ENCODE data around the gene ETS2. TPM values are rescaled to one million over a fixed set of nuclear protein-coding genes. Genes with fewer than 3 reads are reported as not detected.

ETS2 gene
- total and polyA plus RNA-seq, 2 of the 4 experiments (the other 2 are of a cell fraction), result 21.3 to 21.7 TPM

DNA sequence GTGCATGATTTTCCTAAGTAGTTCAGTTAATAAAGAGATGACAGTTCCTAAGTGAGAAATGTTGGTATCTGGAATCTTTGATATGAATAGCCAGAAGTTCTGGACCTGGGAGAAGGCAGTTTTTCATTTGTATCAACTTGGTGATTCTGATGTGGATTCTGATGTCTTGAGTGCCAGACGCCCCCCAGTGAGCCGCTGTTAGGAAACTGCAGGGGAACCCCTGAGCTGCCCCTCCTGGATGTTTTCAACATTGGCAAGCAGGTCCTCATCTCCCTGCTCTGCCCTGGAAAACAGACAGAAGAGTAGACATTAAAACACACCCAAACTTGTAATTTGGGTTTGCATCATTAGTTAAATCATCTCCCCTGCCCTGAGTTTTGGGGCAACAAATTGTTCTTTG is 7.4 kb downstream of the ETS2 start:
- no peak overlapping the region for H2BK5ac ChIP-seq (ENCODE audit: low read depth, low read length, poor library complexity, severe bottlenecking)
- no peak overlapping the region for H4K91ac ChIP-seq (ENCODE audit: insufficient read depth, low read depth, low read length)
- peaks cover 19% of the 10 kb centered on the region for H3K9me1 ChIP-seq (ENCODE audit: insufficient read depth, low read length)
- no peak overlapping the region for H3K18ac ChIP-seq (ENCODE audit: low read depth, low read length)
- in situ Hi-C loops (cut with MboI; ENCODE audit: low sequenced_read_pairs) (no loop called here), dilution Hi-C loops (cut with HindIII; ENCODE audit: low sequenced_read_pairs, unreplicated experiment) (no loop called here), intact Hi-C loops (cut with micrococcal nuclease) (no loop called here)
- H2AK5ac ChIP-seq (ENCODE audit: low read depth, low read length), result no peak overlapping the region
- H2BK120ac ChIP-seq (ENCODE audit: low read depth, low read length), result no peak overlapping the region
- peaks cover 66% of the 10 kb centered on the region for H4K20me1 ChIP-seq (ENCODE audit: insufficient read depth, low read length)
- no peak overlapping the region for H2BK20ac ChIP-seq (ENCODE audit: low read depth, low read length)
- H3K27me3 ChIP-seq (ENCODE audit: control insufficient read depth, insufficient read depth, low read length), result no peaks in the 10 kb centered on the region
- H3K36me3 ChIP-seq (ENCODE audit: control insufficient read depth, insufficient read depth, low read length), result peaks cover 69% of the 10 kb centered on the region
- BruUV-seq (replicated peaks), result no TSS peak
- H4K8ac ChIP-seq (ENCODE audit: low read depth in 2 of 2, low read length in 2 of 2), result no peak overlapping the region
- H3K27ac ChIP-seq (ENCODE audit: insufficient read depth, low read length), result no peak overlapping the region
- H2AK9ac ChIP-seq (replicated peaks; ENCODE audit: low read depth, low read length, poor library complexity), result no peak overlapping the region
- no peak overlapping the region for H2AFZ ChIP-seq (replicated peaks; ENCODE audit: low read length, poor library complexity)
- H3K4me2 ChIP-seq (ENCODE audit: low read depth, low read length), result no peak overlapping the region
- no peak overlapping the region for H3K4me3 ChIP-seq (ENCODE audit: insufficient read depth, low read depth, low read length)
- DNase-seq (no peak), ATAC-seq (ENCODE audit: low read depth) (no peak)
- ChIA-PET POLR2A (ENCODE audit: unreplicated experiment) (no interaction called here), CTCF (interaction anchor here (0.7 kb wide), 1 partner anchor 333 kb away, joined by 3 read pairs; no protein-coding TSS in a partner anchor)
- H3K79me1 ChIP-seq (ENCODE audit: low read depth in 1 of 2, low read length in 2 of 2), result peaks cover 18 to 77% of the 10 kb centered on the region in 2 experiments
- H3K23ac ChIP-seq (ENCODE audit: low read depth, low read length), result no peak overlapping the region
- TF ChIP-seq SMC3 (IDR thresholded peaks at IDR 0.05; ENCODE audit: low read depth, low read length) (no peak), CHD1 (IDR thresholded peaks at IDR 0.05; ENCODE audit: low read depth, low read length) (no peak), FOS (IDR thresholded peaks at IDR 0.05; ENCODE audit: low read depth, low read length) (no peak), MAZ (IDR thresholded peaks at IDR 0.05; ENCODE audit: borderline replicate concordance, low read depth, low read length) (no peak), BHLHE40 (IDR thresholded peaks at IDR 0.05; ENCODE audit: low read depth, low read length) (no peak), RCOR1 (IDR thresholded peaks at IDR 0.05; ENCODE audit: insufficient replicate concordance, low read length) (no peak), POLR2A (IDR thresholded peaks at IDR 0.05; ENCODE audit: low read depth, low read length) (no peak), MAFK (IDR thresholded peaks at IDR 0.05; ENCODE audit: low read depth, low read length) (no peak), CEBPB (IDR thresholded peaks at IDR 0.05; ENCODE audit: low read depth, low read length) (no peak), MXI1 (IDR thresholded peaks at IDR 0.05; ENCODE audit: borderline replicate concordance, low read depth, low read length) (no peak), RAD21 (IDR thresholded peaks at IDR 0.05; ENCODE audit: low read length) (no peak), RFX5 (IDR thresholded peaks at IDR 0.05; ENCODE audit: low read depth, low read length) (no peak), NFE2L2 (IDR thresholded peaks at IDR 0.05; ENCODE audit: low read depth, low read length) (no peak)
- TF ChIP-seq, protein P1, sequence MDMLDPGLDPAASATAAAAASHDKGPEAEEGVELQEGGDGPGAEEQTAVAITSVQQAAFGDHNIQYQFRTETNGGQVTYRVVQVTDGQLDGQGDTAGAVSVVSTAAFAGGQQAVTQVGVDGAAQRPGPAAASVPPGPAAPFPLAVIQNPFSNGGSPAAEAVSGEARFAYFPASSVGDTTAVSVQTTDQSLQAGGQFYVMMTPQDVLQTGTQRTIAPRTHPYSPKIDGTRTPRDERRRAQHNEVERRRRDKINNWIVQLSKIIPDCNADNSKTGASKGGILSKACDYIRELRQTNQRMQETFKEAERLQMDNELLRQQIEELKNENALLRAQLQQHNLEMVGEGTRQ (IDR thresholded peaks at IDR 0.05; ENCODE audit: low read depth, low read length), result no peak
- TF ChIP-seq, protein P2, sequence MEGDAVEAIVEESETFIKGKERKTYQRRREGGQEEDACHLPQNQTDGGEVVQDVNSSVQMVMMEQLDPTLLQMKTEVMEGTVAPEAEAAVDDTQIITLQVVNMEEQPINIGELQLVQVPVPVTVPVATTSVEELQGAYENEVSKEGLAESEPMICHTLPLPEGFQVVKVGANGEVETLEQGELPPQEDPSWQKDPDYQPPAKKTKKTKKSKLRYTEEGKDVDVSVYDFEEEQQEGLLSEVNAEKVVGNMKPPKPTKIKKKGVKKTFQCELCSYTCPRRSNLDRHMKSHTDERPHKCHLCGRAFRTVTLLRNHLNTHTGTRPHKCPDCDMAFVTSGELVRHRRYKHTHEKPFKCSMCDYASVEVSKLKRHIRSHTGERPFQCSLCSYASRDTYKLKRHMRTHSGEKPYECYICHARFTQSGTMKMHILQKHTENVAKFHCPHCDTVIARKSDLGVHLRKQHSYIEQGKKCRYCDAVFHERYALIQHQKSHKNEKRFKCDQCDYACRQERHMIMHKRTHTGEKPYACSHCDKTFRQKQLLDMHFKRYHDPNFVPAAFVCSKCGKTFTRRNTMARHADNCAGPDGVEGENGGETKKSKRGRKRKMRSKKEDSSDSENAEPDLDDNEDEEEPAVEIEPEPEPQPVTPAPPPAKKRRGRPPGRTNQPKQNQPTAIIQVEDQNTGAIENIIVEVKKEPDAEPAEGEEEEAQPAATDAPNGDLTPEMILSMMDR (conservative IDR thresholded peaks at IDR 0.05; ENCODE audit: low read depth, low read length), result no peak
- TF ChIP-seq, protein P3, sequence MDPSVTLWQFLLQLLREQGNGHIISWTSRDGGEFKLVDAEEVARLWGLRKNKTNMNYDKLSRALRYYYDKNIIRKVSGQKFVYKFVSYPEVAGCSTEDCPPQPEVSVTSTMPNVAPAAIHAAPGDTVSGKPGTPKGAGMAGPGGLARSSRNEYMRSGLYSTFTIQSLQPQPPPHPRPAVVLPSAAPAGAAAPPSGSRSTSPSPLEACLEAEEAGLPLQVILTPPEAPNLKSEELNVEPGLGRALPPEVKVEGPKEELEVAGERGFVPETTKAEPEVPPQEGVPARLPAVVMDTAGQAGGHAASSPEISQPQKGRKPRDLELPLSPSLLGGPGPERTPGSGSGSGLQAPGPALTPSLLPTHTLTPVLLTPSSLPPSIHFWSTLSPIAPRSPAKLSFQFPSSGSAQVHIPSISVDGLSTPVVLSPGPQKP (IDR thresholded peaks at IDR 0.05; ENCODE audit: borderline replicate concordance, low read depth, low read length), result no peak
- no peak overlapping the region for H3K14ac ChIP-seq (replicated peaks; ENCODE audit: low read depth, low read length)
- no peak overlapping the region for H3K9ac ChIP-seq (ENCODE audit: low read depth, low read length)
- H3K9me3 ChIP-seq (ENCODE audit: control insufficient read depth, insufficient read depth, low read length), result no peaks in the 10 kb centered on the region
- peaks cover 27% of the 10 kb centered on the region for H3K4me1 ChIP-seq (ENCODE audit: control insufficient read depth, insufficient read depth, low read length)
- WGBS, 2 experiments (ENCODE audit: extremely low coverage in 2 of 2, insufficient read length in 1 of 2), result 57% methylated on average over 2 of the region's 2 CpGs; no CpG with 5 or more reads in 1 of the 2 experiments
- H3K56ac ChIP-seq (ENCODE audit: extremely low read depth, insufficient read depth, low read length), result no peak overlapping the region
- H2BK15ac ChIP-seq (ENCODE audit: low read depth, low read length), result no peak overlapping the region
- H4K5ac ChIP-seq (ENCODE audit: low read depth, low read length), result no peak overlapping the region
- H3K4ac ChIP-seq (ENCODE audit: low read depth, low read length), result no peak overlapping the region

Measured in IMR-90 (cell line).